Panc1 (cell line): ENCODE measurements around the gene AFP.

Experiments used
- POLR2AphosphoS5 ChIP-seq: IDR thresholded peaks from 2 replicates; pipeline ENCODE4 v1.6.1; 2012; ENCODE audit warnings: mild to moderate bottlenecking, low read depth, low read length, moderate library complexity
- TCF7L2 ChIP-seq: IDR thresholded peaks from 2 replicates; pipeline ENCODE4 v1.6.1; 2011; ENCODE audit warnings: mild to moderate bottlenecking, low read depth, low read length, inconsistent platforms
- TF ChIP-seq, protein P1 (sequence below): fragments of 450-650 bp; IDR thresholded peaks from 2 replicates; pipeline ENCODE4 v1.5.1; 2017; ENCODE audit warnings: mild to moderate bottlenecking
- TF ChIP-seq, protein P2 (sequence below), 2 experiments: IDR thresholded peaks; 2 replicates each; pipeline ENCODE4 v1.6.1; 2011 to 2012; ENCODE audit warnings: low read depth in 2 of 2, control low read depth in 1 of 2, low read length in 1 of 2, mild to moderate bottlenecking in 1 of 2, moderate library complexity in 1 of 2; ENCODE audit not compliant: insufficient read depth in 1 of 2

DNA sequence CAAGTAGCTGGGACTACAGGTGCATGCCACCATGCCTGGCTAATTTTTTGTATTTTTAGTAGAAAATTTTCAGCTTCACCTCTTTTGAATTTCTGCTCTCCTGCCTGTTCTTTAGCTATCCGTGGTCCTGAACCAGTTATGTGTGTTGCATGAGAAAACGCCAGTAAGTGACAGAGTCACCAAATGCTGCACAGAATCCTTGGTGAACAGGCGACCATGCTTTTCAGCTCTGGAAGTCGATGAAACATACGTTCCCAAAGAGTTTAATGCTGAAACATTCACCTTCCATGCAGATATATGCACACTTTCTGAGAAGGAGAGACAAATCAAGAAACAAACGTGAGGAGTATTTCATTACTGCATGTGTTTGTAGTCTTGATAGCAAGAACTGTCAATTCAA lies 18.0 kb upstream of the AFP start:
- TF ChIP-seq, protein P1, sequence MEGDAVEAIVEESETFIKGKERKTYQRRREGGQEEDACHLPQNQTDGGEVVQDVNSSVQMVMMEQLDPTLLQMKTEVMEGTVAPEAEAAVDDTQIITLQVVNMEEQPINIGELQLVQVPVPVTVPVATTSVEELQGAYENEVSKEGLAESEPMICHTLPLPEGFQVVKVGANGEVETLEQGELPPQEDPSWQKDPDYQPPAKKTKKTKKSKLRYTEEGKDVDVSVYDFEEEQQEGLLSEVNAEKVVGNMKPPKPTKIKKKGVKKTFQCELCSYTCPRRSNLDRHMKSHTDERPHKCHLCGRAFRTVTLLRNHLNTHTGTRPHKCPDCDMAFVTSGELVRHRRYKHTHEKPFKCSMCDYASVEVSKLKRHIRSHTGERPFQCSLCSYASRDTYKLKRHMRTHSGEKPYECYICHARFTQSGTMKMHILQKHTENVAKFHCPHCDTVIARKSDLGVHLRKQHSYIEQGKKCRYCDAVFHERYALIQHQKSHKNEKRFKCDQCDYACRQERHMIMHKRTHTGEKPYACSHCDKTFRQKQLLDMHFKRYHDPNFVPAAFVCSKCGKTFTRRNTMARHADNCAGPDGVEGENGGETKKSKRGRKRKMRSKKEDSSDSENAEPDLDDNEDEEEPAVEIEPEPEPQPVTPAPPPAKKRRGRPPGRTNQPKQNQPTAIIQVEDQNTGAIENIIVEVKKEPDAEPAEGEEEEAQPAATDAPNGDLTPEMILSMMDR: no peak
- TF ChIP-seq POLR2AphosphoS5 (no peak), TCF7L2 (no peak)
- TF ChIP-seq, protein P2, sequence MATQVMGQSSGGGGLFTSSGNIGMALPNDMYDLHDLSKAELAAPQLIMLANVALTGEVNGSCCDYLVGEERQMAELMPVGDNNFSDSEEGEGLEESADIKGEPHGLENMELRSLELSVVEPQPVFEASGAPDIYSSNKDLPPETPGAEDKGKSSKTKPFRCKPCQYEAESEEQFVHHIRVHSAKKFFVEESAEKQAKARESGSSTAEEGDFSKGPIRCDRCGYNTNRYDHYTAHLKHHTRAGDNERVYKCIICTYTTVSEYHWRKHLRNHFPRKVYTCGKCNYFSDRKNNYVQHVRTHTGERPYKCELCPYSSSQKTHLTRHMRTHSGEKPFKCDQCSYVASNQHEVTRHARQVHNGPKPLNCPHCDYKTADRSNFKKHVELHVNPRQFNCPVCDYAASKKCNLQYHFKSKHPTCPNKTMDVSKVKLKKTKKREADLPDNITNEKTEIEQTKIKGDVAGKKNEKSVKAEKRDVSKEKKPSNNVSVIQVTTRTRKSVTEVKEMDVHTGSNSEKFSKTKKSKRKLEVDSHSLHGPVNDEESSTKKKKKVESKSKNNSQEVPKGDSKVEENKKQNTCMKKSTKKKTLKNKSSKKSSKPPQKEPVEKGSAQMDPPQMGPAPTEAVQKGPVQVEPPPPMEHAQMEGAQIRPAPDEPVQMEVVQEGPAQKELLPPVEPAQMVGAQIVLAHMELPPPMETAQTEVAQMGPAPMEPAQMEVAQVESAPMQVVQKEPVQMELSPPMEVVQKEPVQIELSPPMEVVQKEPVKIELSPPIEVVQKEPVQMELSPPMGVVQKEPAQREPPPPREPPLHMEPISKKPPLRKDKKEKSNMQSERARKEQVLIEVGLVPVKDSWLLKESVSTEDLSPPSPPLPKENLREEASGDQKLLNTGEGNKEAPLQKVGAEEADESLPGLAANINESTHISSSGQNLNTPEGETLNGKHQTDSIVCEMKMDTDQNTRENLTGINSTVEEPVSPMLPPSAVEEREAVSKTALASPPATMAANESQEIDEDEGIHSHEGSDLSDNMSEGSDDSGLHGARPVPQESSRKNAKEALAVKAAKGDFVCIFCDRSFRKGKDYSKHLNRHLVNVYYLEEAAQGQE (IDR thresholded peaks at IDR 0.05; ENCODE audit: insufficient read depth in 1 of 2, low read depth in 2 of 2, low read length in 1 of 2): peak; percentile 39 to 58; a peak in 2 of 4 replicates
